ENCODE measurements around the gene TMEM150A.
"Not testable (repeated sequence)": the region's sequence is repeated elsewhere in the genome, so short reads cannot be mapped to it uniquely, and the experiment has no call there.

The TMEM150A gene

GRCh38 chr2:85564144-85564563 lies 38.3 kb downstream of the TMEM150A start:
- in situ Hi-C loops (cut with HindIII; ENCODE audit: low pct_unique_long_range_greater_than_20kb, low sequenced_read_pairs): no loop called here
- TF ChIP-seq JUND (IDR thresholded peaks at IDR 0.05; ENCODE audit: low read depth): no peak
- no peak for DNase-seq (ENCODE audit: low read depth in 1 of 2, low spot score in 1 of 2)

- TF ChIP-seq JUND (IDR thresholded peaks at IDR 0.05; ENCODE audit: low read depth): no peak
- in situ Hi-C loops (cut with HindIII; ENCODE audit: low pct_unique_long_range_greater_than_20kb, low sequenced_read_pairs): no loop called here
- DNase-seq (ENCODE audit: low read depth in 1 of 2, low spot score in 1 of 2): peak; percentile 58 to 92
Observed at GRCh38 chr2:85561280-85562212, 41.0 kb downstream of the TMEM150A start, which contains the start of gene GGCX. GGCX (minus strand) TSS chr2:85561493; CDS start chr2:85561428, 65 bp downstream.

GRCh38 chr2:85560812-85561279 lies 41.7 kb downstream of the TMEM150A start:
- no peak for TF ChIP-seq JUND (IDR thresholded peaks at IDR 0.05; ENCODE audit: low read depth)

GRCh38 chr2:85560403-85560726 lies 42.1 kb downstream of the TMEM150A start:
- in situ Hi-C loops (cut with HindIII; ENCODE audit: low pct_unique_long_range_greater_than_20kb, low sequenced_read_pairs); DNase-seq (ENCODE audit: low read depth in 1 of 2, low spot score in 1 of 2): not testable (repeated sequence)

More at GRCh38 chr2:85560812-85561279, 41.7 kb downstream of the TMEM150A start:
- in situ Hi-C loops (cut with HindIII; ENCODE audit: low pct_unique_long_range_greater_than_20kb, low sequenced_read_pairs): no loop called here
- no peak for DNase-seq (ENCODE audit: low read depth in 1 of 2, low spot score in 1 of 2)

- DNase-seq (ENCODE audit: low read depth in 1 of 2, low spot score in 1 of 2): no peak
- in situ Hi-C loops (cut with HindIII; ENCODE audit: low pct_unique_long_range_greater_than_20kb, low sequenced_read_pairs): no loop called here
- no peak for TF ChIP-seq JUND (IDR thresholded peaks at IDR 0.05; ENCODE audit: low read depth)
Observed at GRCh38 chr2:85558160-85558559, 44.3 kb downstream of the TMEM150A start.

- no peak for DNase-seq (ENCODE audit: low read depth in 1 of 2, low spot score in 1 of 2)
- TF ChIP-seq JUND (IDR thresholded peaks at IDR 0.05; ENCODE audit: low read depth): no peak
- in situ Hi-C loops (cut with HindIII; ENCODE audit: low pct_unique_long_range_greater_than_20kb, low sequenced_read_pairs): no loop called here
Observed at GRCh38 chr2:85557130-85557529, 45.4 kb downstream of the TMEM150A start.

GRCh38 chr2:85554980-85555612 lies 47.4 kb downstream of the TMEM150A start:
- in situ Hi-C loops (cut with HindIII; ENCODE audit: low pct_unique_long_range_greater_than_20kb, low sequenced_read_pairs): no loop called here

GRCh38 chr2:85553184-85553583 lies 49.3 kb downstream of the TMEM150A start:
- no peak for DNase-seq (ENCODE audit: low read depth in 1 of 2, low spot score in 1 of 2)
- in situ Hi-C loops (cut with HindIII; ENCODE audit: low pct_unique_long_range_greater_than_20kb, low sequenced_read_pairs): no loop called here

More at GRCh38 chr2:85554980-85555612, 47.4 kb downstream of the TMEM150A start:
- no peak for TF ChIP-seq JUND (IDR thresholded peaks at IDR 0.05; ENCODE audit: low read depth)
- no peak for DNase-seq (ENCODE audit: low read depth in 1 of 2, low spot score in 1 of 2)

GRCh38 chr2:85551698-85552678 lies 50.5 kb downstream of the TMEM150A start:
- in situ Hi-C loops (cut with HindIII; ENCODE audit: low pct_unique_long_range_greater_than_20kb, low sequenced_read_pairs): no loop called here
- DNase-seq (ENCODE audit: low read depth in 1 of 2, low spot score in 1 of 2): peak; percentile 41 to 85
- TF ChIP-seq JUND (IDR thresholded peaks at IDR 0.05; ENCODE audit: low read depth): no peak

More at GRCh38 chr2:85553184-85553583, 49.3 kb downstream of the TMEM150A start:
- no peak for TF ChIP-seq JUND (IDR thresholded peaks at IDR 0.05; ENCODE audit: low read depth)

GRCh38 chr2:85550486-85550885 lies 52.0 kb downstream of the TMEM150A start:
- in situ Hi-C loops (cut with HindIII; ENCODE audit: low pct_unique_long_range_greater_than_20kb, low sequenced_read_pairs): no loop called here
- TF ChIP-seq JUND (IDR thresholded peaks at IDR 0.05; ENCODE audit: low read depth): no peak
- DNase-seq (ENCODE audit: low read depth in 1 of 2, low spot score in 1 of 2): peak in 1 of 2 experiments; percentile 29

GRCh38 chr2:85549826-85550225 lies 52.7 kb downstream of the TMEM150A start:
- in situ Hi-C loops (cut with HindIII; ENCODE audit: low pct_unique_long_range_greater_than_20kb, low sequenced_read_pairs): no loop called here

GRCh38 chr2:85549095-85549494 lies 53.4 kb downstream of the TMEM150A start:
- in situ Hi-C loops (cut with HindIII; ENCODE audit: low pct_unique_long_range_greater_than_20kb, low sequenced_read_pairs): no loop called here
- DNase-seq (ENCODE audit: low read depth in 1 of 2, low spot score in 1 of 2): no peak
- TF ChIP-seq JUND (IDR thresholded peaks at IDR 0.05; ENCODE audit: low read depth): no peak

More at GRCh38 chr2:85549826-85550225, 52.7 kb downstream of the TMEM150A start:
- no peak for TF ChIP-seq JUND (IDR thresholded peaks at IDR 0.05; ENCODE audit: low read depth)
- DNase-seq (ENCODE audit: low read depth in 1 of 2, low spot score in 1 of 2): no peak
